K562 (cell line): Measurements from ENCODE around the gene B4GALT1. TPM values are rescaled to one million over a fixed set of nuclear protein-coding genes. Genes with fewer than 3 reads are reported as not detected.

Experiments used
- ATAC-seq: fragments of 200-7000 bp; cut with Tn5 transposase; 3 replicates; pipeline ENCODE4 v1.9.1; 2020; ENCODE audit warnings: moderate library complexity
- BruUV-seq: library from RNA; stranded (reverse); fragments of 400-500 nt; replicated peaks from 2 replicates; lab custom pipeline; 2021; lab: Mats Ljungman, UMichigan
- CTCF ChIA-PET: fragments of 300-600 bp; formaldehyde crosslinking; extraction: SDS; loops from one replicate; lab custom pipeline; 2021; ENCODE audit warnings: low intra/inter-chr PET ratio; lab: Yijun Ruan, JAX
- POLR2A ChIA-PET: fragments of 300-600, 350-650 bp; sonication (Branson Sonifier 250); formaldehyde crosslinking; extraction: SDS; loops from one replicate; lab custom pipeline; 2021; ENCODE audit warnings: antibody characterized with exemption, inconsistent platforms; lab: Yijun Ruan, JAX
- DNase-seq, 4 experiments: peaks; one replicate each; pipeline versions ENCODE4 v3.0.0 to v3.0.0-alpha.2; 2011 to 2018; ENCODE audit warnings: low spot score in 3 of 4, mixed read lengths in 3 of 4; ENCODE audit errors: extremely low read depth in 1 of 4
- FAIRE-seq: peaks from 2 replicates; lab custom pipeline; 2011; peaks lifted over from hg19 to GRCh38; lab: Jason Lieb, UNC
- H2AFZ ChIP-seq: 2 replicates; pipeline ENCODE4 v1.6.0; 2011; ENCODE audit warnings: low read depth, low read length, control low read depth, inconsistent platforms
- H3K27ac ChIP-seq: fragments of 200-600 bp; 3 replicates; pipeline ENCODE4 v1.8.0; 2011; ENCODE audit warnings: low read depth, mild to moderate bottlenecking, control low read depth, inconsistent platforms, low read length, moderate library complexity, mixed read lengths; ENCODE audit errors: extremely low read depth
- H3K27me3 ChIP-seq, 2 experiments: fragments of 300-600 bp in 1 of 2; 2 replicates in 1 of 2; 3 replicates in 1 of 2; pipeline versions ENCODE4 v1.6.0 to v1.8.0; 2011; ENCODE audit warnings: inconsistent platforms in 2 of 2, low read length in 2 of 2, mild to moderate bottlenecking in 1 of 2, mixed read lengths in 1 of 2, moderate library complexity in 1 of 2; ENCODE audit not compliant: control insufficient read depth in 2 of 2, insufficient read depth in 2 of 2
- H3K36me3 ChIP-seq: fragments of 300-600 bp; 3 replicates; pipeline ENCODE4 v1.8.0; 2011; ENCODE audit warnings: mild to moderate bottlenecking, low read length, inconsistent platforms; ENCODE audit not compliant: control insufficient read depth, insufficient read depth
- H3K4me1 ChIP-seq, 2 experiments: fragments of 200-600 bp in 1 of 2; replicated peaks in 1 of 2; 2 replicates in 1 of 2; 3 replicates in 1 of 2; pipeline versions ENCODE4 v1.5.1 to v1.8.0; 2011; ENCODE audit warnings: inconsistent platforms in 2 of 2, low read length in 2 of 2, mild to moderate bottlenecking in 1 of 2, mixed read lengths in 1 of 2, moderate library complexity in 1 of 2; ENCODE audit not compliant: control insufficient read depth in 2 of 2, insufficient read depth in 2 of 2
- H3K4me2 ChIP-seq: 2 replicates; pipeline ENCODE4 v1.6.1; 2011; ENCODE audit warnings: low read length, control low read depth, inconsistent platforms, mixed read lengths; ENCODE audit not compliant: insufficient read depth
- H3K4me3 ChIP-seq: fragments of 200-600 bp; sonication (generic), shearing (Covaris generic); 2 replicates; pipeline ENCODE4 v1.5.1; 2016; ENCODE audit warnings: control low read depth, inconsistent platforms
- H3K79me2 ChIP-seq: fragments of 200-600 bp; 3 replicates; pipeline ENCODE4 v1.8.0; 2011; ENCODE audit warnings: low read length, inconsistent platforms; ENCODE audit not compliant: control insufficient read depth, insufficient read depth
- H3K9ac ChIP-seq, 2 experiments: 2 replicates each; pipeline versions ENCODE4 v1.6.0 to v1.6.1; 2011; ENCODE audit warnings: low read depth in 2 of 2, low read length in 2 of 2, control low read depth in 1 of 2, inconsistent platforms in 1 of 2, mild to moderate bottlenecking in 1 of 2, mixed read lengths in 1 of 2; ENCODE audit not compliant: insufficient read depth in 1 of 2
- H3K9me1 ChIP-seq: one replicate; pipeline ENCODE4 v1.6.0; 2011; ENCODE audit warnings: inconsistent platforms, mild to moderate bottlenecking, low read length, moderate library complexity; ENCODE audit not compliant: control insufficient read depth, insufficient read depth
- H3K9me3 ChIP-seq: replicated peaks from 2 replicates; pipeline ENCODE4 v1.5.1; 2011; ENCODE audit warnings: low read depth, low read length, inconsistent platforms; ENCODE audit not compliant: control insufficient read depth, insufficient read depth
- H4K20me1 ChIP-seq: replicated peaks from 2 replicates; pipeline ENCODE4 v1.6.1; 2011; ENCODE audit warnings: low read length, inconsistent platforms, mixed read lengths; ENCODE audit not compliant: control insufficient read depth, insufficient read depth
- BCLAF1 ChIP-seq, 2 experiments: fragments of 450-650 bp in 1 of 2; IDR thresholded peaks; 2 replicates each; pipeline ENCODE4 v1.6.1; 2011 to 2017; ENCODE audit warnings: low read depth in 2 of 2, antibody characterized with exemption in 1 of 2, borderline replicate concordance in 1 of 2, low read length in 1 of 2, mild to moderate bottlenecking in 1 of 2, mixed read lengths in 1 of 2; ENCODE audit not compliant: control insufficient read depth in 1 of 2
- CREM ChIP-seq: IDR thresholded peaks from 2 replicates; pipeline ENCODE4 v1.6.1; 2014; ENCODE audit warnings: antibody characterized with exemption, low read depth
- WGBS: fragments of 100-300 bp; shearing (Covaris generic); methylation state at CpG from one replicate; pipeline ENCODE4 v1.1.6; 2016; ENCODE audit warnings: low coverage, mixed read lengths; ENCODE audit not compliant: insufficient coverage; ENCODE audit errors: missing lambda C conversion rate; 5-methylcytosine and 5-hydroxymethylcytosine counted together
- in situ Hi-C: fragments of 300-500 bp; cut with MboI; formaldehyde crosslinking; loops from 4 replicates; pipeline ENCODE4 v1.15.0; 2018; ENCODE audit warnings: inconsistent platforms, mixed read lengths
- intact Hi-C: fragments of 100-400 bp; cut with micrococcal nuclease; formaldehyde crosslinking; loops from 2 replicates; pipeline ENCODE4 v1.14.2; 2022
- polyA plus RNA-seq, 8 experiments: library from polyadenylated mRNA; depleted of rRNA in 4 of 8; stranded (reverse) in 5 of 8; unstranded in 3 of 8; fragments of >200 nt; fragmentation: Nextera tagmentation in 2 of 8; fragmentation: Illumina TruSeq in 1 of 8; extraction: Ambion mirVana in 2 of 8; extraction: Trizol in 1 of 8; gene quantifications; 2 replicates each; pipeline versions ENCODE4 v1.2.1 to v1.2.3, GENCODE V29; 2011 to 2014; ENCODE audit warnings: inconsistent platforms in 1 of 8, missing spikeins in 1 of 8
- total RNA-seq, 7 experiments: library from RNA; depleted of rRNA in 6 of 7; stranded (reverse); fragments of >200 nt in 6 of 7; fragmentation: Illumina TruSeq in 2 of 7; extraction: Trizol in 2 of 7; gene quantifications; 2 replicates each; pipeline versions ENCODE4 v1.2.1 to v1.2.3, GENCODE V29; 2011 to 2021; ENCODE audit warnings: low replicate concordance in 1 of 7

B4GALT1 gene
- total and polyA plus RNA-seq, 9 of the 15 experiments (the other 6 are each of a cell fraction or from before 2014, with no cell fraction given) = 4.1 to 26.8 (median 7.1) TPM

DNA sequence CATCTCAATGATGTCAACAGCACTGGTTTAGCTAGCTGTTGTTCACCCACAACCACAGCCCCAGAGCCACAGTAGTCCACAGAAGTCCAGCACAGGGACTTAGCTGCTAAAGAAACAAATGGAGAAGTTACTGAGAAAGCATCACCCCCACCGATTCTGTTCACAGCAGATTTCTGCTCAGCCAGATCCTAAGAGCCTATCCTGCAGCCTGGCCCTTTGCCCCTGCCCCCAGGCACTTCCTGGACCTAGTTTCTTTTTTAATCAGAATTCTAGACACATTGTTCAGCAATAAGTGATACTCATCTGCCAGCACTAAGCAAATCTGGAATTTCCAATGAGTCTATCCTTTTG lies 7.4 kb downstream of the B4GALT1 start:
- Histone ChIP-seq H3K27me3 (no peaks in the 10 kb centered on the region), H3K79me2 (peaks cover 95% of the 10 kb centered on the region), H3K4me1 (peaks cover 25 to 59% of the 10 kb centered on the region in 2 experiments), H3K27ac (peak overlapping the region; percentile 61; the same call in 2 of the 3 replicates), H2AFZ (no peak overlapping the region), H3K9me3 (no peaks in the 10 kb centered on the region), H3K4me2 (peak overlapping the region; percentile 43), H3K4me3 (no peak overlapping the region), H3K36me3 (no peaks in the 10 kb centered on the region; the same call in 2 of the 3 replicates), H3K9ac (peak overlapping the region in 1 of 2 experiments; percentile 72; a peak in 1 of 4 replicates), H4K20me1 (peaks cover 37% of the 10 kb centered on the region), H3K9me1 (no peaks in the 10 kb centered on the region)
- FAIRE-seq = no peak
- DNase-seq = no peak
- CTCF ChIA-PET = no interaction called here
- in situ Hi-C loops (no loop called here), intact Hi-C loops (no loop called here)
- TF ChIP-seq BCLAF1 (IDR thresholded peaks at IDR 0.05; ENCODE audit: borderline replicate concordance in 1 of 2, control insufficient read depth in 1 of 2, low read depth in 2 of 2, low read length in 1 of 2) = no peak
- TF ChIP-seq CREM = peak; percentile 14; the same call in 1 of the 2 replicates
- POLR2A ChIA-PET = interaction anchor here (2.0 kb wide), 1 partner anchor 8 kb away, joined by 12 read pairs; no protein-coding TSS in a partner anchor
- ATAC-seq = peak; percentile 13
- no TSS peak for BruUV-seq
- 14% methylated on average over 1 of the region's 1 CpG for WGBS
